ENCODE data around the gene TENM3.

- TF ChIP-seq, protein P1, sequence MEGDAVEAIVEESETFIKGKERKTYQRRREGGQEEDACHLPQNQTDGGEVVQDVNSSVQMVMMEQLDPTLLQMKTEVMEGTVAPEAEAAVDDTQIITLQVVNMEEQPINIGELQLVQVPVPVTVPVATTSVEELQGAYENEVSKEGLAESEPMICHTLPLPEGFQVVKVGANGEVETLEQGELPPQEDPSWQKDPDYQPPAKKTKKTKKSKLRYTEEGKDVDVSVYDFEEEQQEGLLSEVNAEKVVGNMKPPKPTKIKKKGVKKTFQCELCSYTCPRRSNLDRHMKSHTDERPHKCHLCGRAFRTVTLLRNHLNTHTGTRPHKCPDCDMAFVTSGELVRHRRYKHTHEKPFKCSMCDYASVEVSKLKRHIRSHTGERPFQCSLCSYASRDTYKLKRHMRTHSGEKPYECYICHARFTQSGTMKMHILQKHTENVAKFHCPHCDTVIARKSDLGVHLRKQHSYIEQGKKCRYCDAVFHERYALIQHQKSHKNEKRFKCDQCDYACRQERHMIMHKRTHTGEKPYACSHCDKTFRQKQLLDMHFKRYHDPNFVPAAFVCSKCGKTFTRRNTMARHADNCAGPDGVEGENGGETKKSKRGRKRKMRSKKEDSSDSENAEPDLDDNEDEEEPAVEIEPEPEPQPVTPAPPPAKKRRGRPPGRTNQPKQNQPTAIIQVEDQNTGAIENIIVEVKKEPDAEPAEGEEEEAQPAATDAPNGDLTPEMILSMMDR (IDR thresholded peaks at IDR 0.05; ENCODE audit: low read depth, low read length, poor library complexity, severe bottlenecking) = no peak
- TF ChIP-seq EZH2phosphoT487 (IDR thresholded peaks at IDR 0.05; ENCODE audit: borderline replicate concordance, low read length) = no peak
Measured at GRCh38 chr4:182818926-182819730, 575.9 kb downstream of the TENM3 start.
